Body of pancreas (tissue), 4 donors: Measurements from ENCODE around the gene PAN3. TPM values are rescaled to one million over a fixed set of nuclear protein-coding genes. Genes with fewer than 3 reads are reported as not detected.

ENCODE experiments used
- ATAC-seq: fragments of 150-250 bp; one replicate; pipeline ENCODE4 v1.9.1; 2016
- DNase-seq, 4 donors: peaks; one replicate each; pipeline ENCODE4 v3.0.0-alpha.2; 2019
- H3K27ac ChIP-seq, 4 donors: fragments of 200-600 bp; sonication (generic); 1 replicate in 3 of 4; 2 replicates in 1 of 4; pipeline versions ENCODE4 v1.5.1 to v1.6.1; 2016 to 2019; ENCODE audit warnings: mild to moderate bottlenecking in 1 of 4, mixed read lengths in 1 of 4, moderate library complexity in 1 of 4
- H3K27me3 ChIP-seq, 2 donors: fragments of 200-600 bp; sonication (generic); one replicate each; pipeline ENCODE4 v1.6.0; 2016; ENCODE audit warnings: mild to moderate bottlenecking in 1 of 2
- H3K36me3 ChIP-seq, 2 donors: fragments of 200-600 bp; sonication (generic); replicated peaks in 1 of 2; 2 replicates each; pipeline ENCODE4 v1.5.1; 2016; ENCODE audit warnings: low read depth in 2 of 2; ENCODE audit not compliant: insufficient read depth in 1 of 2
- H3K4me1 ChIP-seq: fragments of 200-600 bp; sonication (generic); one replicate; pipeline ENCODE4 v1.6.0; 2016
- H3K4me3 ChIP-seq, 2 donors: fragments of 200-600 bp; sonication (generic); 1 replicate in 1 of 2; 2 replicates in 1 of 2; pipeline ENCODE4 v1.5.1; 2016 to 2019
- H3K9me3 ChIP-seq, 3 donors: fragments of 200-600 bp; sonication (generic); 1 replicate in 2 of 3; 2 replicates in 1 of 3; pipeline ENCODE4 v1.5.1; 2016
- CTCF ChIP-seq, 7 experiments: fragments of 450-650 bp in 4 of 7; fragments of 200-600 bp in 3 of 7; sonication (generic) in 3 of 7; IDR thresholded peaks; one replicate each; pipeline ENCODE4 v1.5.1; 2016 to 2019; ENCODE audit warnings: antibody characterized with exemption in 7 of 7
- POLR2A ChIP-seq, 3 donors: fragments of 450-650 bp; IDR thresholded peaks; one replicate each; pipeline ENCODE4 v1.6.1; 2016; ENCODE audit warnings: antibody characterized with exemption in 3 of 3, mild to moderate bottlenecking in 2 of 3
- WGBS, 2 donors: methylation state at CpG; one replicate each; pipeline ENCODE4 v1.1.5; 2017; 5-methylcytosine and 5-hydroxymethylcytosine counted together
- intact Hi-C: fragments of 100-400 bp; cut with DNase I; formaldehyde crosslinking; loops from one replicate; pipeline ENCODE4 v1.15.1; 2023
- small RNA-seq: library from RNA; depleted of rRNA; stranded (forward); fragments of <200 nt; gene quantifications from one replicate; pipeline ENCODE3, GENCODE V24; 2016
- total RNA-seq, 2 donors: library from RNA; depleted of rRNA; stranded (reverse); fragments of >200 nt; gene quantifications; one replicate each; pipeline ENCODE4 v1.1.0, GENCODE V29; 2016

The PAN3 gene
- total RNA-seq, 2 donors from 2014 or later = 31.4 to 36.3 TPM

- intact Hi-C loops = no loop called here
- no peak for ATAC-seq
- H3K27ac ChIP-seq = no peak overlapping the region
- 55 to 66% methylated on average over 2 of the region's 2 CpGs for WGBS, 2 donors
- no peaks in the 10 kb centered on the region for H3K9me3 ChIP-seq
- H3K4me1 ChIP-seq = no peaks in the 10 kb centered on the region
- no peak overlapping the region for H3K4me3 ChIP-seq
- TF ChIP-seq POLR2A (IDR thresholded peaks at IDR 0.05) = no peak
- no peak for TF ChIP-seq CTCF (IDR thresholded peaks at IDR 0.05)
- H3K27me3 ChIP-seq = no peaks in the 10 kb centered on the region
- no peak for DNase-seq
- H3K36me3 ChIP-seq = no peaks in the 10 kb centered on the region
Observed at GRCh38 chr13:28340272-28340793, 202.0 kb downstream of the PAN3 start.

- no peak for ATAC-seq
- TF ChIP-seq POLR2A (IDR thresholded peaks at IDR 0.05) (no peak), CTCF (IDR thresholded peaks at IDR 0.05) (no peak)
- WGBS, 2 donors = 78 to 86% methylated on average over 2 of the region's 2 CpGs
Observed at GRCh38 chr13:28342251-28342650, 203.9 kb downstream of the PAN3 start.

GRCh38 chr13:28344163-28344562, 205.8 kb downstream of the PAN3 start:
- TF ChIP-seq POLR2A (IDR thresholded peaks at IDR 0.05) (no peak), CTCF (IDR thresholded peaks at IDR 0.05) (no peak)
- WGBS, 2 donors = 71 to 77% methylated on average over 3 of the region's 3 CpGs
- Histone ChIP-seq H3K27me3 (no peaks in the 10 kb centered on the region), H3K4me3 (no peak overlapping the region), H3K4me1 (no peaks in the 10 kb centered on the region), H3K9me3 (no peaks in the 10 kb centered on the region), H3K36me3 (no peaks in the 10 kb centered on the region), H3K27ac (no peak overlapping the region)
- ATAC-seq (no peak), DNase-seq (no peak)
- intact Hi-C loops = no loop called here

More at GRCh38 chr13:28342251-28342650, 203.9 kb downstream of the PAN3 start:
- Histone ChIP-seq H3K4me1 (no peaks in the 10 kb centered on the region), H3K4me3 (no peak overlapping the region), H3K27me3 (no peaks in the 10 kb centered on the region), H3K36me3 (no peaks in the 10 kb centered on the region), H3K9me3 (no peaks in the 10 kb centered on the region), H3K27ac (no peak overlapping the region)
- intact Hi-C loops = no loop called here
- no peak for DNase-seq

Small RNAs within 50 kb of the gene (small RNA-seq; reads per million reads assigned to genes)
- not detected for gene RNU6-82P

Other genes starting within 250 kb of the PAN3 start
- 10 to 100 TPM in 1 of 2 donors, 1 to 10 TPM in 1; 6.5 to 25.1 TPM for gene PDX1, start 218.5 kb upstream of the PAN3 start, total RNA-seq
- gene CDX2, start 169.2 kb upstream of the PAN3 start, total RNA-seq = 1 to 10 TPM; 1.3 to 1.6 TPM
- not detected for gene URAD, start 149.9 kb upstream of the PAN3 start, total RNA-seq
- 1 to 10 TPM; 2.0 to 4.2 TPM for gene FLT3, start 38.0 kb upstream of the PAN3 start, total RNA-seq